ENCODE results near the gene AK5. TPM values are rescaled to one million over a fixed set of nuclear protein-coding genes. Genes with fewer than 3 reads are reported as not detected.

The AK5 gene
- total and polyA plus RNA-seq, 4 donors: 0.06 to 3.0 (median 0.15) TPM; not detected in 1

GRCh38 chr1:77538956-77539518, 257.2 kb downstream of the AK5 start:
- TF ChIP-seq CTCF (IDR thresholded peaks at IDR 0.05; ENCODE audit: control extremely low read depth, extremely low read depth): no peak
- no peaks in the 10 kb centered on the region for H3K27me3 ChIP-seq (ENCODE audit: control insufficient read depth in 3 of 3, insufficient read depth in 3 of 3, low read length in 2 of 3)
- DNase-seq: peak in 1 of 3 donors; percentile 20
- H3K9ac ChIP-seq (ENCODE audit: insufficient read depth in 1 of 2, low read length in 2 of 2): no peak overlapping the region
- no peak overlapping the region for H3K4me3 ChIP-seq
- H3K36me3 ChIP-seq (ENCODE audit: control insufficient read depth in 4 of 4, insufficient read depth in 4 of 4, low read length in 4 of 4): no peaks in the 10 kb centered on the region
- no peaks in the 10 kb centered on the region for H3K9me3 ChIP-seq (ENCODE audit: control insufficient read depth in 4 of 4, insufficient read depth in 3 of 4, low read length in 3 of 4)
- no peak overlapping the region for H3K27ac ChIP-seq (ENCODE audit: low read depth in 1 of 2, low read length in 1 of 2)
- peak; percentile 56 for ATAC-seq (ENCODE audit: insufficient read depth, low FRiP score)
- peaks cover 0 to 1% (median 0%) of the 10 kb centered on the region in 5 donors for H3K4me1 ChIP-seq (ENCODE audit: control insufficient read depth in 5 of 5, insufficient read depth in 5 of 5, low read length in 5 of 5)
- WGBS, 2 donors: 73 to 79% methylated on average over 7 of the region's 7 CpGs

- H3K9ac ChIP-seq (ENCODE audit: insufficient read depth in 1 of 2, low read length in 2 of 2): no peak overlapping the region
- no peaks in the 10 kb centered on the region for H3K27me3 ChIP-seq (ENCODE audit: control insufficient read depth in 3 of 3, insufficient read depth in 3 of 3, low read length in 2 of 3)
- no peak overlapping the region for H3K27ac ChIP-seq (ENCODE audit: low read depth in 1 of 2, low read length in 1 of 2)
- H3K4me1 ChIP-seq (ENCODE audit: control insufficient read depth in 5 of 5, insufficient read depth in 5 of 5, low read length in 5 of 5): peaks cover 0 to 1% (median 0%) of the 10 kb centered on the region in 5 donors
- ATAC-seq (ENCODE audit: insufficient read depth, low FRiP score): peak; percentile 35
- DNase-seq: peak in 1 of 3 donors; percentile 11
- no peaks in the 10 kb centered on the region for H3K9me3 ChIP-seq (ENCODE audit: control insufficient read depth in 4 of 4, insufficient read depth in 3 of 4, low read length in 3 of 4)
- WGBS, 2 donors: 62 to 75% methylated on average over 4 of the region's 4 CpGs
- TF ChIP-seq CTCF (IDR thresholded peaks at IDR 0.05; ENCODE audit: control extremely low read depth, extremely low read depth): no peak
- no peaks in the 10 kb centered on the region for H3K36me3 ChIP-seq (ENCODE audit: control insufficient read depth in 4 of 4, insufficient read depth in 4 of 4, low read length in 4 of 4)
- no peak overlapping the region for H3K4me3 ChIP-seq
Observed at GRCh38 chr1:77539519-77540142, 257.8 kb downstream of the AK5 start.

- 87 to 88% methylated on average over 6 of the region's 6 CpGs for WGBS, 2 donors
- ATAC-seq (ENCODE audit: insufficient read depth, low FRiP score): no peak
- H3K9ac ChIP-seq (ENCODE audit: insufficient read depth in 1 of 2, low read length in 2 of 2): no peak overlapping the region
Observed at GRCh38 chr1:77540501-77541161, 258.8 kb downstream of the AK5 start.

More at GRCh38 chr1:77540501-77541161, 258.8 kb downstream of the AK5 start:
- Histone ChIP-seq H3K9me3 (ENCODE audit: control insufficient read depth in 4 of 4, insufficient read depth in 3 of 4, low read length in 3 of 4) (no peaks in the 10 kb centered on the region), H3K4me1 (ENCODE audit: control insufficient read depth in 5 of 5, insufficient read depth in 5 of 5, low read length in 5 of 5) (peaks cover 0 to 1% (median 0%) of the 10 kb centered on the region in 5 donors), H3K4me3 (no peak overlapping the region), H3K27me3 (ENCODE audit: control insufficient read depth in 3 of 3, insufficient read depth in 3 of 3, low read length in 2 of 3) (no peaks in the 10 kb centered on the region), H3K27ac (ENCODE audit: low read depth in 1 of 2, low read length in 1 of 2) (no peak overlapping the region), H3K36me3 (ENCODE audit: control insufficient read depth in 4 of 4, insufficient read depth in 4 of 4, low read length in 4 of 4) (no peaks in the 10 kb centered on the region)
- no peak for DNase-seq
- TF ChIP-seq CTCF (IDR thresholded peaks at IDR 0.05; ENCODE audit: control extremely low read depth, extremely low read depth): no peak

Measured in lung (tissue), 12 donors.